Activated T-cell treated with anti-CD3 and anti-CD28 coated beads, Interleukin-2, amount 50 U/mL, for 48 hours (primary cell): ENCODE measurements around the gene NCOA6.
"Not testable (repeated sequence)": the region's sequence is repeated elsewhere in the genome, so short reads cannot be mapped to it uniquely, and the experiment has no call there.

Source experiments
- DNase-seq, 2 experiments: peaks; one replicate each; pipeline ENCODE4 v3.0.0-alpha.2; 2020

NCOA6 gene

GRCh38 chr20:34717230-34718095 is 108.0 kb downstream of the NCOA6 start:
- DNase-seq: no peak

DNA sequence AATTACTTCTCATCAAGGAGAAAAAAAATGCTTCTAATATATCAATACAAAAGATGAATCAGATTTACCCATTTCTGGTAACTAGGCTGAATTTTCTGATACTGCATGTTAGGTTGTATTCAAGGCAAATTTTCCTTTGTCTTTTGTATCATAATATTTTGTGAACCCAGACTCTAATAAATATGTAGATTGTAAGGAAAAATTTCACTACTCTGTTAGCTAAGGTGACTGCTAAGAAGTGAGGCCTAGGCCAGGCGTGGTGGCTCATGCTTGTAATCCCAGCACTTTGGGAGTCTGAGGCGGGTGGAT is 108.6 kb downstream of the NCOA6 start:
- no peak for DNase-seq

DNA sequence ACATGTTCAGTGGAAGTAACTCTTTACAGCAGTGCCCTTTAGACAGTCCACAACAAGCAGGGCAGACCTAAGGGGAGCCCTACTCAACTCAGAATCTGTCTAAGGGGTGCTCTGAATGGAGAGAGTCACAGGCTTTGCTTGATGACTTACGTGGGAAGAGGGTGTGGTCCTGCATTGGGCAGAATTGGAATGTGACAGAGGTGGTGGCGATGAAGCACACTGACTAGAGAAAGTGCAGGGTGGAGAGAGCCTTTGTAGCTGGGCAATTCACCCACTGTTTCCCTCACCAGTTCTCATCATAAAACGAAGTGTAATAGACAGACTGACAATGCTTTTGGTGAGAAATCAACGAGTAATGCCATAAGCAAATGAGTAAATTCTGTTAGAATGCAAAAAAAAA is 110.1 kb downstream of the NCOA6 start:
- no peak for DNase-seq

- not testable (repeated sequence) for DNase-seq
These were observed 111.4 kb downstream of the NCOA6 start for GRCh38 chr20:34713944-34714515.

- DNase-seq: peak in 1 of 2 experiments; percentile 20
These were observed 112.1 kb downstream of the NCOA6 start for GRCh38 chr20:34713194-34713943.

DNA sequence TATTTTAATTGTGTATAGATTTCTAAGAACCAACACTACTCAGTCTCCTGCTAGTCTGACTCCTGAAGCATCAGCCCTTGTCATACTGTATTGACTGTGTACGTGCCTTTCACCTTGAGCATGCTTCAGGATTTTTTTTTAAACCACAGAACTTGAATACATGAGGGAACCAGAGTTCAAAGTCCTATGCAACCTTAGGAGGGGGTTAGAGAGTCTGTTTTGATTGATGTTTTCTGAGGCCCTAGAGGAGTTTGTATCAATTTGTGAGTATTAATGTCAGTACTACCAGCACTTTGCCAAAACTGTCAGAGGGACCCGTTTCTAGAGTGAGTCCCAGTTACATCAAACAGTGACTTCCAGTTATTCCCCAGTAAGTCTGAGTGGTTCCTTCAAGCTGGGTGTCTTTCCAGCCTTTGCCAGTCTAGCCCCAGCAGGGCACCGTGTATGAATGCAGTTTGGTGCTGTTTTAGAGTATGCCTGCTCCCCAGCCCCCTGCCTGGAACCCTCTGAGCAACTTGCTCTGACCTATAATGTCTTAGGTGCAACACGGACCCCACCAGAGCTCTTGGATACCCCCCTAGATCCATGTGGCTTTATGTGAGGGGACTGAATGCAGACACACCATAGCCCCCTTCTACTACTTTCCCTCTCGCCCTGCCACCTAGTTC is 112.8 kb downstream of the NCOA6 start:
- no peak for DNase-seq

DNA sequence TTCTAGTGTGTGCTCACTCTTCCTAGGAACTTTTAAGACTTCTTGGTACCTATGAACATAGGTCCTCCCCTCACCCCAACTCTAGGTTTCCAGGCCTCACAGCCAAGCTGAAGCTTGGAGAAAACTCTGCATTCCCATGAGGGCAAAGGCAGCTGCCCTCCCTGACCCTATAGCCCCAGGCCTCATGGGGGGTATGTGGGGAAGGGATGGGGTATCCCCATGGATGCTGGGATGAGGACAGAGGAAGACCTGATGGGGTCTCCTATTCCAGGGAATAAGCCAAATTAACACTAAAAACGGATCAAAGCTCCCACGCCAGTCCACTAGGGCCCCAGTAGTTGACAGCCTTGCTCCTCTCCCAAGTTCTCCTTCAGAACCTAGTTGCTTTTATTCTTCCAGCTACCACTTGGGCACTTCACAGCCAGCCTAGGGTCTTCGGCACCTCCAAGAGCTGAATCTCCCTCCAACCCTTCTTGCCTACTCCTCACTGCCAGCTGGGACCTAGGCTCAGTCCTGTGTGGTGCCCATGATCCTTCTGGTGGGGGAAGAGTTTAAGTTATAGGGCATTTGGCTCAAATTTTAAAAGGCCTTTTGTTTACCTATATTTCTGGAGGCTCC is 113.5 kb downstream of the NCOA6 start:
- DNase-seq: no peak

DNA sequence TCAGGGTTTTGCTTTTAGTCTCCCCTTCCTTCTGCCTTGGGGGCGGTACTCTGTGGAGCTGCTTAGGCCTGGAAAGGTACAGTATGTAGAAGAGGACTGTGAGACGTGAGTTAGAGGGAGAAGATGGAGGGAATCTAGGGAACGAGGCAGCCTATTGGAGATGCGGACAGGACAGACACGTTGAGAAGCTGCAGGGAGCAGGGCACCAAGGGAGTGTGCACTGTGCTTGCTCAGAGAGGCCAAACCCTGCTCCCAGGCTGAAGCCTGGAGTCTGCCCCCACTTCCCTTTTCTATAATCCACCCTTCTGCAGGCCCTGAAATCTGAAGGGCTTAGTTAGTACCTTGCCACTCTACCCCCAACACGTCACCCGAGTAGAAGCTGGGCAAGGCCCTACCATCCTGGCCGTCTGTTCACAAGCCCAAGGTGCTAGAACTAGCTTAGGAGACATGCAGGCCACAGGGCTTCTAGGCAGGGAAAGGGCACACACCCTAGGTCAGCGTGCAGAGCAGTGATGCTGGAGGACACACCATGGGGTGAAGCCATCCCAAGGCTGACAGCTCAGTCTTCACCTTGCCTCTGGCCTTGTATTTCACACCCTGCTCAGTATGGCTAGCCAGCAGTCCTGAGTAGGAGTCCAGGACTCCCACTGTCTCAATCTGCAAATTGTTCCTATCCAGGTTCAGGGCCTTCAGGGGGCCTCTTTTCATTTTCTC is 114.4 kb downstream of the NCOA6 start:
- peak in 1 of 2 experiments; percentile 23 for DNase-seq

DNA sequence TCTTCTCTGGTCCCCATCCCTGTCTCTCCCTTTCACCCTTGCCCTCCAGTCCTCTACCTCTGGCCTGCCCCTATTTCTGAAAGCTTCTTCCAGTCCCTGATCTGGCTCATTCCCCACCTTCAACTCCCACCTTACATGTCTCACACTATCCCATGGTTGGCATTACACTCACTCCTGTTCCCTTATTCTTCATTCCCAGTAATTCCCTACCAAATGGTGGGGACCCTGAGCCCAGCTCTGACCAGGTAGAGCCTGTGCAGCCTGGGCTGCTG is 114.9 kb downstream of the NCOA6 start:
- no peak for DNase-seq

- DNase-seq: no peak
These were observed 115.5 kb downstream of the NCOA6 start for GRCh38 chr20:34709831-34710567.

DNA sequence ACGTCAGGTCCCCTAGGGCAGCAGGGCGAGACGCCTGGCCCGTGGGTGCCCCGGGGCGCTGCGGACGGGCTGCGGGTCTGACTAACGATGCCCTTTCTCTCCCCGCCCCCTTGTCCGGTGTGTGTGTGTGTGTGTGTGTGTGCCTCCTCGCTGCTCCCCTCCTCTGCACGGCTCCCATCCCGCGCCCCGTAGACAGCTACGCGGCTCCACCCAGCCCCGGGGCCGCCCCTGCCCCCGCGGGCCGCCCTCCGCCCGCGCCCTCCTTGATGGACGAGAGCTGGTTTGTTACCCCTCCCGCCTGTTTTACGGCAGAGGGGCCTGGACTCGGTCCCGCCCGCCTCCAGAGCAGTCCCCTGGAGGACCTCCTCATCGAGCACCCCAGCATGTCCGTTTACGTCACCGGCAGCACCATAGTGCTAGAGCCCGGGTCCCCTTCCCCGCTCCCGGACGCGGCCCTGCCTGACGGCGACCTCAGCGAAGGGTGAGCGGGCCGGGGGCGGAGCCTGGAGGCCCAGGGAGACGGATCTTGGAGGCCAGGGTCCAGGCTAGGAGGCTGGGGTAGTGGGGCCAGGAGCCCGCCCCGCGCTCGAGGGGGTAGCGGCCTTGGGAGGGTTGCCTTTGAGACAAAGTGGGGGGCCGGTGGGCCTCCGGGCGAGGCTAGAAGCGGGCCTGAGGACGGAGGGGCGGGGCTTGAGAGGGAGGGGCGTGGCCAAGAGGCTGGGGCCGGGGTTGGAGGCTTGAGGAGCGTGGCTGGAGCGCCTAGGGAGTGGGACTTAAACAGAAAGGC is 116.2 kb downstream of the NCOA6 start:
- peak; percentile 90 to 91 for DNase-seq

- DNase-seq: peak; percentile 78 to 82
These were observed 116.8 kb downstream of the NCOA6 start for GRCh38 chr20:34708621-34709043.

GRCh38 chr20:34706912-34707784 is 118.3 kb downstream of the NCOA6 start:
- no peak for DNase-seq

- no peak for DNase-seq
These were observed 119.1 kb downstream of the NCOA6 start for GRCh38 chr20:34706302-34706875.

GRCh38 chr20:34705397-34706301 is 119.8 kb downstream of the NCOA6 start:
- DNase-seq: peak in 1 of 2 experiments; percentile 35

DNA sequence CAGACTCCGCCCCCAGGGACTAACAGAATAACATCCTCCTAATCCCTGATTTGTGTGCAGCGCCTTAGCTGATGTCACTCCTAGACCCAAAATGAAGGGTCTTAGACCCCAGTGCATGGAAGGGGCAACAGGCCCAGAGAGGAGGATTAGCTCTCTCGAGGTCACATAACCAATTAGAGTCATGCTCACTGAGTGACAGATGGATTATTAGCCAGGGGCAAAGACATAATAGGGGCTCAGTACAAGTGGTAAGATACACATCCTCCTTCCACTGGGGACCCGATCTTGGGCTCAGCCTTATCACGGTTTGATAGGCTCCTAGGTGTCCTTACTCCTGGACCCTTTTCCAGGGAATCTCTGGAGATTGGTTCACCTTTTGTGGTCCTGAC is 120.4 kb downstream of the NCOA6 start:
- DNase-seq: peak in 1 of 2 experiments; percentile 24

DNA sequence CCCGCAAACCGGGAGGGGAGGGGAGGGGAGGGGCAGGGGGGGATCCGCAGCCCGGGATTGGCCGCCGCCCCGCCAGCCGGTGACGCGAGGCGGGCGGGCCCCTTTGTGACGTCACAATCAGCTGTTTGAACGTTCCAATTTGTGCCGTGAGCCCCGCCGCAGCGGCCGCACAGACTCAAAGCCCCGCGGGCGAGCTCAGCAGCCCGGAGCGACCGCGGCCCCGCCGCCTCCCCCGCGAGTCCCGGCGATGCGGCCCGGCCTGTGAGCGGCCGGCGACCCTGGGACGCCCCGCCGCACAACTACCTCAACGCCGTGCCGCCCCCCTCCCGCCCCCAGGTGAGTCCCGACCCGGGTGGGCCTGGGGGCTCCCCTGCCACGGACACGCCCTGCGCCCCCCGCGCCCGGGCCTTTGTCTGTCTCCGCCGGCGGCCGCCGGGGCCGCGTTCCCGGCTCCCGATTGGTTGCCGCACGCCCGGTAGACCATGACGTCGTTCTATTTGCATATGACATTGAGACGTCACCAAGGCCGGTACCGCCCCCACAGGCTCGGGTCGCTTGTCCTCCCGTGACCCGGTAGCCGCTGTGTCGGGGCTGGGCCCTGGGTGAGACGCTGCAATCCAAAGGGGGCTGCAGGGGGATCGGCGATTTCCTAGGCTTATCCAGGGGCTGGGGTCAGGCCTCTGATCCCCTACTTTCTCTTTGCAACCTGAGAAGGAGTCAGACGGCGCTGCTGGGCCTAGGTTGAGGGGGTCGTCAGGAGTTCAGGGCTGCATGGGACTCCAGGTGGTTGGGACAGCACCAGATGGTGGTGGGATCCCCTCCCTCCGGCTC is 121.1 kb downstream of the NCOA6 start, which contains the start of gene TP53INP2:
Gene TP53INP2 (plus strand): TSS at position 168 of the 831 bp plus-strand sequence. CDS start 4,396 bp downstream, outside the sequence.
- peak; percentile 83 to 86 for DNase-seq
